WTC11 (cell line): ENCODE data around the gene TMPRSS5.

ENCODE experiments used
- GTF2I ChIP-seq: fragments of 250-450 bp; sonication (Bioruptor Pico); conservative IDR thresholded peaks from 2 replicates; pipeline ENCODE4 v1.4.0; 2021; ENCODE audit warnings: mild to moderate bottlenecking
- KAT7 ChIP-seq: sonication (generic); formaldehyde crosslinking; IDR thresholded peaks from 2 replicates; pipeline ENCODE4 v1.8.1; 2023; ENCODE audit warnings: missing genetic modification reagents, mild to moderate bottlenecking, borderline replicate concordance
- ZNF416 ChIP-seq: fragments of 250-450 bp; sonication (Bioruptor Pico); IDR thresholded peaks from 2 replicates; pipeline ENCODE4 v1.9.0; 2021; ENCODE audit warnings: mild to moderate bottlenecking, inconsistent platforms
- TF ChIP-seq, protein P1 (sequence below): sonication (generic); formaldehyde crosslinking; IDR thresholded peaks from 2 replicates; pipeline ENCODE4 v1.8.1; 2023; ENCODE audit warnings: mild to moderate bottlenecking, moderate library complexity, missing genetic modification reagents
- TF ChIP-seq, protein P2 (sequence below): sonication (generic); formaldehyde crosslinking; IDR thresholded peaks from 2 replicates; pipeline ENCODE4 v1.8.1; 2023; ENCODE audit warnings: mild to moderate bottlenecking, missing genetic modification reagents, moderate library complexity
- TF ChIP-seq, protein P3 (sequence below): fragments of 200-600 bp; IDR thresholded peaks from 2 replicates; pipeline ENCODE4 v1.8.0; 2022; ENCODE audit warnings: antibody characterized with exemption
- TF ChIP-seq, protein P4 (sequence below): sonication (generic); formaldehyde crosslinking; IDR thresholded peaks from 2 replicates; pipeline ENCODE4 v1.8.1; 2023; ENCODE audit warnings: mild to moderate bottlenecking, missing genetic modification reagents
- TF ChIP-seq, protein P5 (sequence below): fragments of 250-450 bp; sonication (Bioruptor Pico); IDR thresholded peaks from 2 replicates; pipeline ENCODE4 v1.9.0; 2021; ENCODE audit warnings: mild to moderate bottlenecking

DNA sequence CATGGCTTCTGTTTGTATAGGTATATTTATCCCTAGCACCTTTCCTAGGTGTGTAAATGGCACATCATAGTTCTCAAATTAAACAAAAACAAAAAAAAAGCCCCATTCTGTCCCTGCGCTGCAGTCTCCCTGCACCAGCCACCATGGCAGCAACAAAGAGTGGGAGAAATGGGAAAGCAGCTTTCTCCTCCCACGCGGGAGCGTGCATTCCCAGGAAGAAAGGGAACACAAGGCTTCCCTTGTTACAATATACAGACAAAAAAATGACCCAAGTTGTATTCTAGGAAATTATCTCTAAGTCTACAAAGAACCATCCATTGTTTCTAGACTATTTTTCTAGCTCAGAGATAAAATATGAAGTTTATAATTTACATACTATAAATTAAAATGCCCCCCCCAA is 16.1 kb upstream of the TMPRSS5 start:
- TF ChIP-seq, protein P1, sequence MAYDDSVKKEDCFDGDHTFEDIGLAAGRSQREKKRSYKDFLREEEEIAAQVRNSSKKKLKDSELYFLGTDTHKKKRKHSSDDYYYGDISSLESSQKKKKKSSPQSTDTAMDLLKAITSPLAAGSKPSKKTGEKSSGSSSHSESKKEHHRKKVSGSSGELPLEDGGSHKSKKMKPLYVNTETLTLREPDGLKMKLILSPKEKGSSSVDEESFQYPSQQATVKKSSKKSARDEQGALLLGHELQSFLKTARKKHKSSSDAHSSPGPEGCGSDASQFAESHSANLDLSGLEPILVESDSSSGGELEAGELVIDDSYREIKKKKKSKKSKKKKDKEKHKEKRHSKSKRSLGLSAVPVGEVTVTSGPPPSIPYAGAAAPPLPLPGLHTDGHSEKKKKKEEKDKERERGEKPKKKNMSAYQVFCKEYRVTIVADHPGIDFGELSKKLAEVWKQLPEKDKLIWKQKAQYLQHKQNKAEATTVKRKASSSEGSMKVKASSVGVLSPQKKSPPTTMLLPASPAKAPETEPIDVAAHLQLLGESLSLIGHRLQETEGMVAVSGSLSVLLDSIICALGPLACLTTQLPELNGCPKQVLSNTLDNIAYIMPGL (CRISPR knock-in tag), result no peak
- TF ChIP-seq, protein P2, sequence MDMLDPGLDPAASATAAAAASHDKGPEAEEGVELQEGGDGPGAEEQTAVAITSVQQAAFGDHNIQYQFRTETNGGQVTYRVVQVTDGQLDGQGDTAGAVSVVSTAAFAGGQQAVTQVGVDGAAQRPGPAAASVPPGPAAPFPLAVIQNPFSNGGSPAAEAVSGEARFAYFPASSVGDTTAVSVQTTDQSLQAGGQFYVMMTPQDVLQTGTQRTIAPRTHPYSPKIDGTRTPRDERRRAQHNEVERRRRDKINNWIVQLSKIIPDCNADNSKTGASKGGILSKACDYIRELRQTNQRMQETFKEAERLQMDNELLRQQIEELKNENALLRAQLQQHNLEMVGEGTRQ (CRISPR knock-in tag), result no peak
- no peak for TF ChIP-seq ZNF416
- no peak for TF ChIP-seq KAT7 (CRISPR knock-in tag)
- TF ChIP-seq, protein P3, sequence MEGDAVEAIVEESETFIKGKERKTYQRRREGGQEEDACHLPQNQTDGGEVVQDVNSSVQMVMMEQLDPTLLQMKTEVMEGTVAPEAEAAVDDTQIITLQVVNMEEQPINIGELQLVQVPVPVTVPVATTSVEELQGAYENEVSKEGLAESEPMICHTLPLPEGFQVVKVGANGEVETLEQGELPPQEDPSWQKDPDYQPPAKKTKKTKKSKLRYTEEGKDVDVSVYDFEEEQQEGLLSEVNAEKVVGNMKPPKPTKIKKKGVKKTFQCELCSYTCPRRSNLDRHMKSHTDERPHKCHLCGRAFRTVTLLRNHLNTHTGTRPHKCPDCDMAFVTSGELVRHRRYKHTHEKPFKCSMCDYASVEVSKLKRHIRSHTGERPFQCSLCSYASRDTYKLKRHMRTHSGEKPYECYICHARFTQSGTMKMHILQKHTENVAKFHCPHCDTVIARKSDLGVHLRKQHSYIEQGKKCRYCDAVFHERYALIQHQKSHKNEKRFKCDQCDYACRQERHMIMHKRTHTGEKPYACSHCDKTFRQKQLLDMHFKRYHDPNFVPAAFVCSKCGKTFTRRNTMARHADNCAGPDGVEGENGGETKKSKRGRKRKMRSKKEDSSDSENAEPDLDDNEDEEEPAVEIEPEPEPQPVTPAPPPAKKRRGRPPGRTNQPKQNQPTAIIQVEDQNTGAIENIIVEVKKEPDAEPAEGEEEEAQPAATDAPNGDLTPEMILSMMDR, result no peak
- TF ChIP-seq, protein P4, sequence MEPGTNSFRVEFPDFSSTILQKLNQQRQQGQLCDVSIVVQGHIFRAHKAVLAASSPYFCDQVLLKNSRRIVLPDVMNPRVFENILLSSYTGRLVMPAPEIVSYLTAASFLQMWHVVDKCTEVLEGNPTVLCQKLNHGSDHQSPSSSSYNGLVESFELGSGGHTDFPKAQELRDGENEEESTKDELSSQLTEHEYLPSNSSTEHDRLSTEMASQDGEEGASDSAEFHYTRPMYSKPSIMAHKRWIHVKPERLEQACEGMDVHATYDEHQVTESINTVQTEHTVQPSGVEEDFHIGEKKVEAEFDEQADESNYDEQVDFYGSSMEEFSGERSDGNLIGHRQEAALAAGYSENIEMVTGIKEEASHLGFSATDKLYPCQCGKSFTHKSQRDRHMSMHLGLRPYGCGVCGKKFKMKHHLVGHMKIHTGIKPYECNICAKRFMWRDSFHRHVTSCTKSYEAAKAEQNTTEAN (CRISPR knock-in tag), result no peak
- TF ChIP-seq, protein P5, sequence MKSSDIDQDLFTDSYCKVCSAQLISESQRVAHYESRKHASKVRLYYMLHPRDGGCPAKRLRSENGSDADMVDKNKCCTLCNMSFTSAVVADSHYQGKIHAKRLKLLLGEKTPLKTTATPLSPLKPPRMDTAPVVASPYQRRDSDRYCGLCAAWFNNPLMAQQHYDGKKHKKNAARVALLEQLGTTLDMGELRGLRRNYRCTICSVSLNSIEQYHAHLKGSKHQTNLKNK (CRISPR knock-in tag), result no peak
- TF ChIP-seq GTF2I (CRISPR knock-in tag), result no peak
